ENCODE measurements around the gene TRPM2.

Gene TRPM2

DNA sequence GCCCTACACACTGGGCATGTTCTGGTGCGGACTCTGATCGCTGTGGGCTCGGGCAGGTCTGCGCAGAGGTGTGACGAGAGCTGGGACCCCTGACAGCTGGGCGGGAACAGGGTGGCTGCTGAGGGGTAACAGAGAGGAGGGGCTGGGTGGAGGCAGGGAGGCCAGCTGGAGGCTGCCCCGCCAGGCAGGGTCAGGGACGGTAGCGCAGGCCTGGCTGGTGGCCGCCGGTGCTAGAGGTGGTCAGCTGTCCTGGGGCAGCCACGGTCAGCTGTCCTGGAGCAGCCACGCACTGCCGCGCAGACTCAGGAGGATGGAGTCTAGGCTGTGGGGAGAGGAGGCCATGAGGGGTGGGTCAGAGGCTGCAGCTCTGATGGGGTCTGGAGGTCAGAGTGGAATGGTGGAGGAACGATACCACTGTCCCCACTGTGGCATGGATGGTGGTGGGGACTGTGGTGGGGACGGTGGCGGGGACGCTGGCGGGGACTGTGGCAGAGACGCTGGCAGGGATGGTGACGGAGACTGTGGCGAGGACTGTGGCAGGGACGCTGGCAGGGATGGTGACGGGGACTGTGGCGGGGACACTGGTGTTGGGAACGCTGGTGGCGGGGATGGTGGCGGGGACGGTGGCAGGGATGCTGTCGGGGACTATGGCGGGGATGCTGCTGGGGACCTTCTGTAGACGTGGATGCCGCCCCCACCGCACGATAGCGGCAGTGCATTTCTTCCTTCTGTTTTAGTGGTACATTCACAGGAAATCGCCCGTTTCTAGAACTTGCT, 80.6 kb downstream of the TRPM2 start:
- H3K4me3 ChIP-seq (ENCODE audit: low read depth, low read length), result no peak overlapping the region
- TF ChIP-seq POLR2A (IDR thresholded peaks at IDR 0.05; ENCODE audit: extremely low read depth, insufficient read length) (no peak), MYC (IDR thresholded peaks at IDR 0.05; ENCODE audit: low read depth, low read length) (no peak), CTCF (IDR thresholded peaks at IDR 0.05; ENCODE audit: low read depth, low read length) (no peak)
- TF ChIP-seq, protein P1, sequence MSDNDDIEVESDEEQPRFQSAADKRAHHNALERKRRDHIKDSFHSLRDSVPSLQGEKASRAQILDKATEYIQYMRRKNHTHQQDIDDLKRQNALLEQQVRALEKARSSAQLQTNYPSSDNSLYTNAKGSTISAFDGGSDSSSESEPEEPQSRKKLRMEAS (IDR thresholded peaks at IDR 0.05; ENCODE audit: low read depth, low read length), result no peak
- DNase-seq (ENCODE audit: low read depth), result no peak

DNA sequence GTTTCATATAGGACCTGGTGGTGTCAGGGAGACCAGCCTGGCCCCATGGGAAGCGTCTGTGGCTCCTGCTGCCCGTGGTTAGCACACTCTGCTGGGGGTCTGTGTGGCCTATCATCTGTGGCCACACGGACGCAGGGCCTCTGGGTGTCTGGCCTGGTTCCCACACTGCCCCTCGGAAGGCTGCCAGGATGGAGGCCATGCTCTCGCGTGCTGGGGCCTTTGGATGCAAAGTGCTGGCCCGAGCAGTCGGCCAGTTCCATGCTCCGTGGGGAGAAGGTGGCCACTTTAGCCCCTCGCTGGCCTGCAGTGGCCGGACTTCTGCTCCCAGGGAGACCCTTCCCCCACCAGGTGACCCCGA, 81.1 kb downstream of the TRPM2 start:
- DNase-seq (ENCODE audit: low read depth), result no peak
- no peak overlapping the region for H3K4me3 ChIP-seq (ENCODE audit: low read depth, low read length)
- TF ChIP-seq POLR2A (IDR thresholded peaks at IDR 0.05; ENCODE audit: extremely low read depth, insufficient read length), result no peak

DNA sequence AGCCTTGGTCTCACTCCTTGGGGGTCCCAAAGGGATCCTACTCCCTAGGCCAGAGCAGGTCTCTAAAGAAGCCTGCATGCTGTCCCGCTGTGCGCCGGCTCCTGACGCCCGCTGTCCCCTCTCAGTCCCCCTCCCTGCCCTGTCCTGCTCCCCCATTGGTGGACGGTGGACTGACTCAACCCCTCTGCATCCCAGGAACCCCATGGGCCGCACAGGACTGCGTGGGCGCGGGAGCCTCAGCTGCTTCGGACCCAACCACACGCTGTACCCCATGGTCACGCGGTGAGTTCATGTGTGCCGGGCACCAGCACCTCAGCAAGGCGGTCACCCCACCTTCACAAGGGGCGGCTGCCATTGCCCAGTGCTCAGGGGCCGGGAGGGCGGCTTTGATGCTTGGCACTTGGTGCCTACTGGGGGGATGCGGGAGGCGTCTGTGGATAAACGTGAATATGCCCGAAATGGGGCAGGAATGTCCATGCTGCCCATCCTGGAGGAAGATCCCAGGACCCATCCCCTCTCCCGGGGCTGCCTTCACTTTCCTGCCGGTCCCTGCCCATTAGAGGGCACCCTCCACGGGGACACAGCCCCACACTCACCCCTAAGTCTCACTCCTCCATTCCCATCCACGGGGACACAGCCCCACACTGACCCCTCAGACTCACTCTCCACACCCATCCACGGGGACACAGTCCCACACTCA, 81.7 kb downstream of the TRPM2 start:
- TF ChIP-seq POLR2A (IDR thresholded peaks at IDR 0.05; ENCODE audit: extremely low read depth, insufficient read length) (no peak), CTCF (IDR thresholded peaks at IDR 0.05; ENCODE audit: low read depth, low read length) (no peak), MYC (IDR thresholded peaks at IDR 0.05; ENCODE audit: low read depth, low read length) (no peak)
- TF ChIP-seq, protein P1 (IDR thresholded peaks at IDR 0.05; ENCODE audit: low read depth, low read length), result no peak
- DNase-seq (ENCODE audit: low read depth), result no peak
- H3K4me3 ChIP-seq (ENCODE audit: low read depth, low read length), result no peak overlapping the region

- TF ChIP-seq POLR2A (IDR thresholded peaks at IDR 0.05; ENCODE audit: extremely low read depth, insufficient read length) (no peak), CTCF (IDR thresholded peaks at IDR 0.05; ENCODE audit: low read depth, low read length) (no peak), MYC (IDR thresholded peaks at IDR 0.05; ENCODE audit: low read depth, low read length) (no peak)
- TF ChIP-seq, protein P1 (IDR thresholded peaks at IDR 0.05; ENCODE audit: low read depth, low read length), result no peak
- DNase-seq (ENCODE audit: low read depth), result no peak
- no peak overlapping the region for H3K4me3 ChIP-seq (ENCODE audit: low read depth, low read length)
Measured at GRCh38 chr21:44436111-44436611, 82.7 kb downstream of the TRPM2 start.

GRCh38 chr21:44436958-44437357, 83.5 kb downstream of the TRPM2 start:
- DNase-seq (ENCODE audit: low read depth), result no peak
- TF ChIP-seq CTCF (IDR thresholded peaks at IDR 0.05; ENCODE audit: low read depth, low read length) (no peak), MYC (IDR thresholded peaks at IDR 0.05; ENCODE audit: low read depth, low read length) (no peak), POLR2A (IDR thresholded peaks at IDR 0.05; ENCODE audit: extremely low read depth, insufficient read length) (no peak)
- TF ChIP-seq, protein P1 (IDR thresholded peaks at IDR 0.05; ENCODE audit: low read depth, low read length), result no peak
- H3K4me3 ChIP-seq (ENCODE audit: low read depth, low read length), result no peak overlapping the region

DNA sequence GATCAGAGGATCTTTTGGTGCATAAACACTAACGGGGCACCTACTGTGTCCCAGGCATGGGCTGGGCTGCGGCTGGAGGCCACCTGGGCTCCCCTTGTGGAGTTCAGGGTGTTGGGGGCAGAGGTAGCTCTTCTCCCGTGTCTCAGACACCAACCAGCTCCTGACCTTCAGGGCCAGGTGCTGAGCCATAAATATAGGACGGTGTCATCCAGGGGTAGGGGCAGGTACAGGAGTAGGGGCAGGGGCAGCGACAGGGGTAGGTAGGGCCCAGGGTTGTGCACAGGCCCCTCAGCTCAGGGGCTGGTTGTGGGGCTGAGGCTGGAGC, 83.9 kb downstream of the TRPM2 start:
- no peak overlapping the region for H3K4me3 ChIP-seq (ENCODE audit: low read depth, low read length)
- DNase-seq (ENCODE audit: low read depth), result no peak
- TF ChIP-seq MYC (IDR thresholded peaks at IDR 0.05; ENCODE audit: low read depth, low read length), result no peak
- no peak for TF ChIP-seq CTCF (IDR thresholded peaks at IDR 0.05; ENCODE audit: low read depth, low read length)
- TF ChIP-seq, protein P1 (IDR thresholded peaks at IDR 0.05; ENCODE audit: low read depth, low read length), result no peak
- no peak for TF ChIP-seq POLR2A (IDR thresholded peaks at IDR 0.05; ENCODE audit: extremely low read depth, insufficient read length)

Measured in NB4 (cell line).